Stromal cell of bone marrow (primary cell): ENCODE measurements around the gene SLC27A4.
"Not testable (repeated sequence)": the region's sequence is repeated elsewhere in the genome, so short reads cannot be mapped to it uniquely, and the experiment has no call there.

Experiments
- DNase-seq: peaks from one replicate; pipeline ENCODE4 v3.0.0-alpha.2; 2012; ENCODE audit warnings: low read depth

SLC27A4 gene

DNA sequence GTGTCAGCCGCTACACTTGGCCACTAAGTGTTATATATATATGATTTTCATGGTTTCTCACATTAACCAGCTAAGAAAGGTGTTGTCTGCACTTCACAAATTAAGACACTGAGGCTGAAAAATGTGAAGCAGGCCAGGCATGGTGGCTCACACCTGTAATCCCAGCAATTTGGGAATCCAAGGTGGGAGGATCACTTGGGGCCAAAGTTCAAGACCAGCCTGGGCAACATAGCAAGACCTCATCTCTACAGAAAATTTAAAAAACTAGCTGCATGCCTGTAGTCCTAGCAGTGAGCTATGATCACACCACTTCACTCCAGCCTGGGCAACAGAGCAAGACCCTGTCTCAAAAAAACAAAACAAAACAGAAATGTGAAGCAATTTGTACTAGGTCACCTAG, 15.9 kb upstream of the SLC27A4 start:
- DNase-seq: no peak

DNA sequence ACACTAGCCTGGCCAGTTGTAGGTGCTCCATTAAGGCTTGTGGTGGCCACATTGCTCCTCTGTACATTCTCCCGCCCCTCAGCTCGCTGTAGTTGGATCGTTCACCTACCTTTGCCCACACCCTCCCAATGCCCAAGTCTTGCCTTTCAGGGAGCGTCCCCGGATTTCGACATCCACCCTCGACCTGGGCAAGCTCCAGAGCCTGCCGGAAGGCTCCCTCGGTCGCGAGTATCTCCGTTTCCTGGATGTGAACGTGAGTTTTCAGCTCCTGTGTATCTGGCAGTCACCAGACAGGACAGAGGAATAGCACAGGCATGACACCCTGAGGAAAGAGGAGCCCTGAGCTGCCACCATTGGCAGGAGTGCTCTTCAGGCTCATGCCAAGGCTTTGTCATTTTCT, 14.7 kb upstream of the SLC27A4 start:
- no peak for DNase-seq

DNA sequence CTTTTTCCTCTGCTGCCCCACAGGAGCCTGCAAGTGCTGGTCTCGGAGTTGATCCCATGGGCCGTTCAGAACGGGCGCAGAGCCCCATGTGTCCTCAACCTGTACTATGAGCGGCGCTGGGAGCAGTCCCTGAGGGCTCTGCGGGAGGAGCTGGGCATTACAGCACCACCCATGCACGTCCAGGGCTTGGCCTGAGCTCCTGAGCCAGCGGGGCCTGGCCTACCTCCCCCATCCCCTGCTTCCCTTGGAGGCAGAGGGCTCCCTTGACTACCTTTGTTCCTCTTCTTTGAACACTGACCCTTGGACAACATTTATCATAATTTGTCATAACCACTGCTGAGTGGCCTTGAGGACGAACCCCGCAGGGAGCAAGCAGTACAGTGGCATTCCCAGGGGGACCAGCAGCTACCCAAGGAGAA, 6.9 kb upstream of the SLC27A4 start:
- no peak for DNase-seq

DNA sequence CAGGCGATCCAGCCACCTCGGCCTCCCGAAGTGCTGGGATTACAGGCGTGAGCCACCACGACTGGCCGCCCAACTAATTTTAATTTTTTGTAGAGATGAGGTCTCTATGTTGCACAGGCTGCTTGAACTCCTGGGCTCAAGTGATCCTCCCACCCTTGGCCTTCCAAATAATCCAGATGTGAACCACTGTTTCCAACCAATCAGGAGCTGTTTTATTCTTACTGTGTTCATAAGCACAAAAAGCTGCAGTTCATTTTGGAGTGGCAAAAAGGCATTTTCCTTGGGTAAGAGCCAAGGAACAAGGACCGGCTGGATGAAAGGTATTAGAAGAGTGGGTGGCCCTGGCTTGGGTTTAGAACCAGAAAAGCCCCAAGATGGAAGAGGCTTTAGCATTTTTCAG, 5.2 kb upstream of the SLC27A4 start:
- no peak for DNase-seq

GRCh38 chr9:128335914-128336313, 4.4 kb upstream of the SLC27A4 start:
- DNase-seq: no peak

DNA sequence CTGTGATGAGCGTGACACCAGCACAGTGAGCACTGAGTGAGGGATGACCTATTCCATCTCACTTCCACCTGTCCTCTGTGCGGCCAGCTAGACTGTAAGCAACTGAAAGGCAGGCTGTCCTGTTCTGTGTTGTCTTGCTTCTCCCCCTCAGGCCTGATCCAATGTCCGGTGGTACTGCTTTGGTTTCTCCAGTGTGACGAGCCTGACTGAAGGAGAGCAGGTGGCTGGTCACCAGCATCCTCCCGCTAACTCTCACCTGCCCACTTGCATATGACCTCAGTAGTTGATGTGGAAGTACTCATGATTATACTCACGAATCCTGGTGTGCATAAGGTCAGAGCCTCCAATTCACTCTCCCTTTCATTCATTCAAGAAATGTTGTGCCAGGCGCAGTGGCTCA, 2.4 kb upstream of the SLC27A4 start:
- no peak for DNase-seq

GRCh38 chr9:128338852-128339614, 1.3 kb upstream of the SLC27A4 start:
- DNase-seq: not testable (repeated sequence)

GRCh38 chr9:128340691-128341434, 536 bp downstream of the SLC27A4 start:
- DNase-seq: no peak

GRCh38 chr9:128341435-128341849, 1.1 kb downstream of the SLC27A4 start:
- peak; percentile 41 for DNase-seq

DNA sequence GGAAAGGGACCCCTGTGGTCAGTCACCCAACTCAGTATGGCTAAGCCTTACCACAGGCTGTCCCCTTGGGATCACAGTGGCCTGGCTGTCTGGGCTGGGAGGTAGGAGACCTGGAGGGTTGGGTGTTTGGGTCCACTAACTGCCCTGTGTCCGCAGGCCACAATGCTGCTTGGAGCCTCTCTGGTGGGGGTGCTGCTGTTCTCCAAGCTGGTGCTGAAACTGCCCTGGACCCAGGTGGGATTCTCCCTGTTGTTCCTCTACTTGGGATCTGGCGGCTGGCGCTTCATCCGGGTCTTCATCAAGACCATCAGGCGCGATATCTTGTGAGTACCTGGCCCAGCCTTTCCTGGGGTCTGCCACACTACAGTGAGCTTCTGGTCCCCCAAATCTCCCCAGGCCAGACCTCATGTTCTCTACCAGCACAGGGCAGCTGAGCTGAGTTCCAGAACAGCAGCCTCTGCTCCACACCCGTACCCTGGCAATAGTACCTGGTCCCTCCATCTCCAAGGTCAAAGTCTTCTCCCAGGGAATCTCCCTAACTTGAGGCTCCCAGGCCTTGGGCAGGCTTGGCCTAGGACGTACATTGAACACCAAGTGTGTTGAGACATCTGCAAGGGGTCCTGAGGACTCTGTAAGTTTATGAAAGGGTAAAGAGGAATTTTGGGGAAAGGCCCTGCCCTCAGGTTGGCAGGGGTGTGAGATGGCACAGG, 2.8 kb downstream of the SLC27A4 start:
- no peak for DNase-seq

DNA sequence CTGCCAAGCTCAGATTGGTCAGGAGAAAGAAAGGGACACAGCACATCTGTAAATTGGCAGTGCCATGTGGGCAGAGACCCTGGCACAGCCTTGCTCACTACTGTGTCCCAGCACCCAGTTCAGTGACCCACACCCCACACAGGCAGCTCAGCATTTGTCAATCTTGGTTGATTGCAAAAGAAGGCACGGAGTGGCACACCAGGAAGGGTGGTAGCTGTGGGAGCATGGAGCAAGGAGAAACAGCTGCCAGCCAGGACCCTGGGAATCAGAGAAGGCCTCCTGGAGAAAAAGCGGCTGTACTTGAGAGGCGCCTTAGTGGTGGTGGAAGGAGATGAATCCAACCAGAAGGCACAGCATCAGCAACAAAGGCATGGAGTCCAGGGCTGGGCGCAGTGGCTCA, 3.5 kb downstream of the SLC27A4 start:
- DNase-seq: no peak

GRCh38 chr9:128344931-128345605, 4.7 kb downstream of the SLC27A4 start:
- DNase-seq: no peak

DNA sequence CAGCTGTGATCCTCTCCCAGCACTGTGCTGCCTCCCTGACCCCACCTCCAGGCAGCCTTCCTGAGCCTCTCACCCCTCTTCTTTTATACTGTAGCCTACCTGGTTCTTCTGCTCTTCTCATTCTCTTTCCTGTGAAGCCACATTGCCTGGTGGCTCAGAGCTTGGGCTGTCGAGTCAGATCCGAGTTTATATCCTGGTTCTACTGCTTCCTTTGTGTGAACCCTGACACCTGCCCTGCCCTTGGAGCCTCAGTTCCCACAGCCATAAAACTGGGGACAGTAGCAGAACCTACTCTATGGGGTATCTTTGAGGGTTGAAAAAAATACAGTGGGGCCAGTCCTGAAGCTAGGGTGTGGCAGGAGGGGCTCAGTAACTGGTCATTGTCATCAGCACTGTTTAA, 8.8 kb downstream of the SLC27A4 start:
- DNase-seq: no peak

GRCh38 chr9:128349772-128350171, 9.4 kb downstream of the SLC27A4 start:
- no peak for DNase-seq

GRCh38 chr9:128355451-128355850, 15.1 kb downstream of the SLC27A4 start:
- no peak for DNase-seq

DNA sequence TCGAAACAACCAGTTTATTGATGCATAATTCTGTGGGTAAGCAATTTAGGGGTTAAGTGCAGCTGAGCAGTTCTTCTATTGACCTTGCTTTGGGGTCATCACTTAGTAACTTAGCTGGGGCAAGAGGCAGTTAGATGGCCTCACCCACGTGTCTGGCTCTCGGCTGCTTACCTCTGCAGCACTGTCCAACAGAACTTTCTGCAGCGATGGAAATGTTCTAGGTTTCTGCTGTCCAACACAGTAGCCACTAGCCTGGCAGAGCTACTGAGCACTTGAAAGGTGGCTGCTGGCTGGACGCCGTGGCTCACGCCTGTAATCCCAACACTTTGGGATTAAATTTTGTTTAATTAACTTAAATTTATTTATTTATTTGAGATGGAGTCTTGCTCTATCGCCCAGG, 17.8 kb downstream of the SLC27A4 start:
- DNase-seq: no peak

DNA sequence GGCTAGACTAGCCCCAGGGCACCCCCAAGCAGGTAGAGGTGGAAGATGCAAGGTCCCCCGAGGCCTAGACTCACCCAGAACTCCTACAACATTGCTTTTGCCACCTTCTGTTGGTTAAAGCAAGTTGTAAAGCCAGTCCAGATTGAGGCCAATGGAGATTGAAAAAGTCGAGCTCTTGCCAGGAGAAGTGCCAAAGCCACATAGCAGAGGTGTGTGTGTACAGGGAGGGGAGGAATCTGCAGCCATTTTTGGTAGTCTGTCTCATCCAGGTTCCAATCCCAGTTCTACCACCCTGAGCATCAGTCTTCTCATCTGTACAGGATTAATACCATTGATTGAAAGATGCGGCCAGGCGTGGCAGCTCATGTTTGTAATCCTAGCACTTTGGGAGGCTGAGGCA, 18.5 kb downstream of the SLC27A4 start:
- DNase-seq: no peak

- no peak for DNase-seq
These were observed 20.5 kb downstream of the SLC27A4 start for GRCh38 chr9:128360826-128361225.

- no peak for DNase-seq
These were observed 21.1 kb downstream of the SLC27A4 start for GRCh38 chr9:128361296-128361985.

- peak; percentile 75 for DNase-seq
These were observed 21.8 kb downstream of the SLC27A4 start for GRCh38 chr9:128361986-128362646.

- no peak for DNase-seq
These were observed 22.4 kb downstream of the SLC27A4 start for GRCh38 chr9:128362774-128363173.
